ENCODE measurements around the gene SDF4. TPM values are rescaled to one million over a fixed set of nuclear protein-coding genes. Genes with fewer than 3 reads are reported as not detected.

Gene SDF4
- total RNA-seq, 1 donor from 2014 or later = 175 TPM

DNA sequence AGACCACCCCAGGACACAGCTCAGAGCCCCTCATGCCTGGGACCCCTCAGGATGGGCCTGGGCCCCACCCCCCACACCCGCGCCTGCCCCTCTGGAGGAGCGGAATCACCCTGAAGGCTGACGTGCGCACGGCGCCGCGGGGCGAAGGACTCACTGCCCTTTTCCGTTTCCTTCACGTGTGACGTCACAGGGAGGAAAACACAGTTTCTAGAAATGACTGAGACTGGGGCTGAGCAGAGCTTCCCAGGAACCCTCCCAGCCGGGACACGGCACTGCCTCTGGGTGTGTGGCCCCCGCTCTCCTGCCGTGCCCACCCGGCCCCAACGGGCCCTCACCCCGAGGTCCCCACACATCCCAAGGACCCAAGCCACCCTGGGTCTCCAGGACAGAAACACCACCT is 12.5 kb downstream of the SDF4 start:
- Histone ChIP-seq H3K9me3 (ENCODE audit: insufficient read depth, low read depth, low read length) (no peaks in the 10 kb centered on the region), H2AFZ (ENCODE audit: low read depth, low read length) (no peak overlapping the region), H3K27ac (ENCODE audit: low read depth, low read length) (no peak overlapping the region), H3K9ac (ENCODE audit: low read length) (no peak overlapping the region), H3K79me2 (ENCODE audit: insufficient read depth, low read length) (peaks cover 15% of the 10 kb centered on the region), H3K4me1 (ENCODE audit: insufficient read depth, low read length) (no peaks in the 10 kb centered on the region), H3K27me3 (ENCODE audit: insufficient read depth, low read length) (no peaks in the 10 kb centered on the region), H3K36me3 (ENCODE audit: insufficient read depth, low read length) (peaks cover 6% of the 10 kb centered on the region), H3K4me2 (ENCODE audit: low read length) (no peak overlapping the region), H4K20me1 (ENCODE audit: insufficient read depth, low read length) (peaks cover 37% of the 10 kb centered on the region), H3K4me3 (ENCODE audit: insufficient read depth, low read depth, low read length) (no peak overlapping the region)
- Mint-ChIP-seq H3K4me3 (ENCODE audit: unreplicated experiment) (no peak overlapping the region), H3K27ac (ENCODE audit: unreplicated experiment) (no peak overlapping the region), H3K9me3 (ENCODE audit: unreplicated experiment) (no peaks in the 10 kb centered on the region), H3K27me3 (ENCODE audit: low read depth, unreplicated experiment) (no peaks in the 10 kb centered on the region), H3K4me1 (ENCODE audit: low read depth, unreplicated experiment) (peaks cover 2% of the 10 kb centered on the region), H3K36me3 (ENCODE audit: low read depth, unreplicated experiment) (peaks cover 14% of the 10 kb centered on the region)
- DNase-seq (ENCODE audit: low read depth) (no peak), FAIRE-seq (no peak)
- TF ChIP-seq, protein P1, sequence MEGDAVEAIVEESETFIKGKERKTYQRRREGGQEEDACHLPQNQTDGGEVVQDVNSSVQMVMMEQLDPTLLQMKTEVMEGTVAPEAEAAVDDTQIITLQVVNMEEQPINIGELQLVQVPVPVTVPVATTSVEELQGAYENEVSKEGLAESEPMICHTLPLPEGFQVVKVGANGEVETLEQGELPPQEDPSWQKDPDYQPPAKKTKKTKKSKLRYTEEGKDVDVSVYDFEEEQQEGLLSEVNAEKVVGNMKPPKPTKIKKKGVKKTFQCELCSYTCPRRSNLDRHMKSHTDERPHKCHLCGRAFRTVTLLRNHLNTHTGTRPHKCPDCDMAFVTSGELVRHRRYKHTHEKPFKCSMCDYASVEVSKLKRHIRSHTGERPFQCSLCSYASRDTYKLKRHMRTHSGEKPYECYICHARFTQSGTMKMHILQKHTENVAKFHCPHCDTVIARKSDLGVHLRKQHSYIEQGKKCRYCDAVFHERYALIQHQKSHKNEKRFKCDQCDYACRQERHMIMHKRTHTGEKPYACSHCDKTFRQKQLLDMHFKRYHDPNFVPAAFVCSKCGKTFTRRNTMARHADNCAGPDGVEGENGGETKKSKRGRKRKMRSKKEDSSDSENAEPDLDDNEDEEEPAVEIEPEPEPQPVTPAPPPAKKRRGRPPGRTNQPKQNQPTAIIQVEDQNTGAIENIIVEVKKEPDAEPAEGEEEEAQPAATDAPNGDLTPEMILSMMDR (IDR thresholded peaks at IDR 0.05; ENCODE audit: insufficient read depth, low read depth, low read length) = no peak
- no peak for TF ChIP-seq EZH2 (IDR thresholded peaks at IDR 0.05; ENCODE audit: insufficient read depth, low read length)

DNA sequence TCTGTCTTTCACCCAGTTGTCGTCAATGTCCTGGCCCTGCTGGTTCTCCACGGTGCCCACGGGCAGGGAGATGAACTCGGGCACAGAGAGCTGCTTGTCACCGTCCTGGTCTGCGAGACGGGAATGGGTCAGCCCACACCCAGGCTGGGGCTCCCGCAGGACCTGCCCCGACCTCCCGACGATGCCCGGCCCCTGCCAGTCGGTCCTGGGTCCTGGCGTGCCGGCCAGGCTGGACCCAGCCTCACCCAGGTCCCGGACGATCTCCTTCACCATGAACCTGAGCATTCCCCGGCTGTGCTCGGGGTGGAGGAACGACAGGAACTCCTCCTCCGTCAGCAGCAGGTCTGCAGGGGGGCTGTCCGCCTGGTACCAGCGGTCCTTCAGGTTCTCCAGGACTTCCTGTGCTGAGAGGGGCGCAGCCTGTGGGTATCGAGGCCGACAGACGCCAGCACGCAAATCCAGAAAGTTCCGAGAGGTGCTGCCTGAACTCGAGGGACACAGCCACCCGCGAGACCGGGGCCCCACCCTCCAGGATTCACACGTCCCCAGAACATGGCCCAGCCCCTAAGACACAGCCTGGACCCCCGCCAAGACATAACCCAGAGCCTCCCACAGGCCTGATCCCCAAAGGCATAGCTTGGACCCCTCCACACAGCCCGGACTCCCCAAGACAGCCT is 13.1 kb downstream of the SDF4 start:
- Histone ChIP-seq H3K36me3 (ENCODE audit: insufficient read depth, low read length) (peaks cover 6% of the 10 kb centered on the region), H3K4me1 (ENCODE audit: insufficient read depth, low read length) (no peaks in the 10 kb centered on the region), H4K20me1 (ENCODE audit: insufficient read depth, low read length) (peaks cover 32% of the 10 kb centered on the region), H3K4me2 (ENCODE audit: low read length) (no peak overlapping the region), H3K9me3 (ENCODE audit: insufficient read depth, low read depth, low read length) (no peaks in the 10 kb centered on the region), H3K27me3 (ENCODE audit: insufficient read depth, low read length) (no peaks in the 10 kb centered on the region), H3K27ac (ENCODE audit: low read depth, low read length) (no peak overlapping the region), H3K9ac (ENCODE audit: low read length) (no peak overlapping the region), H2AFZ (ENCODE audit: low read depth, low read length) (no peak overlapping the region), H3K79me2 (ENCODE audit: insufficient read depth, low read length) (peaks cover 9% of the 10 kb centered on the region), H3K4me3 (ENCODE audit: insufficient read depth, low read depth, low read length) (no peak overlapping the region)
- TF ChIP-seq EZH2 (IDR thresholded peaks at IDR 0.05; ENCODE audit: insufficient read depth, low read length) = no peak
- TF ChIP-seq, protein P1 (IDR thresholded peaks at IDR 0.05; ENCODE audit: insufficient read depth, low read depth, low read length) = no peak
- Mint-ChIP-seq H3K27ac (ENCODE audit: unreplicated experiment) (no peak overlapping the region), H3K27me3 (ENCODE audit: low read depth, unreplicated experiment) (no peaks in the 10 kb centered on the region), H3K4me1 (ENCODE audit: low read depth, unreplicated experiment) (peaks cover 2% of the 10 kb centered on the region), H3K36me3 (ENCODE audit: low read depth, unreplicated experiment) (peaks cover 14% of the 10 kb centered on the region), H3K9me3 (ENCODE audit: unreplicated experiment) (no peaks in the 10 kb centered on the region), H3K4me3 (ENCODE audit: unreplicated experiment) (no peak overlapping the region)
- DNase-seq (ENCODE audit: low read depth) = no peak
- FAIRE-seq = no peak

All from astrocyte (in vitro differentiated cells and primary cell).